Measurements from ENCODE around the gene SLC7A10. TPM values are rescaled to one million over a fixed set of nuclear protein-coding genes. Genes with fewer than 3 reads are reported as not detected.

SLC7A10 gene
- total RNA-seq, 1 donor from 2014 or later, result 0.62 TPM

DNA sequence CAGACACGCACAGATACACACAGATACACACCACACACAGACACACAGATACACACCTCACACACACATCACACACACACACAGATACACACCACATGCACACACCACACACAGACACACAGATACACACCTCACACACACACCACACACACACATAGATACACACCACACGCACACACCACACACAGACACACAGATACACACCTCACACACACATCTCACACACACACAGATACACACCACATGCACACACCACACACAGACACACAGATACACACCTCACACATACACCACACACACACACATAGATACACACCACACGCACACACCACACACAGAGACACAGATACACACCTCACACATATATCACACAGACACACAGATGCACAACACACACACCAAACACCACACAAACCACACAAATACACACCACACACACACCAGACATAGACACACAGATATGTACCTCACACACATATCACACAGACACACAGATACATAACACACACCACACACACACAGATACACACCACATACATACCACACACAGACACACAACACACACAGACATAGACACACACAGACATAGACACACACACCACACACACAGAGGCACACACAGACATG, 24.2 kb upstream of the SLC7A10 start:
- DNase-seq (no peak), ATAC-seq (no peak)
- Histone ChIP-seq H3K27me3 (ENCODE audit: low read depth) (peaks cover 9% of the 10 kb centered on the region), H3K36me3 (no peaks in the 10 kb centered on the region), H3K27ac (no peak overlapping the region), H3K4me3 (no peak overlapping the region), H3K4me1 (peaks cover 11% of the 10 kb centered on the region), H3K9me3 (peaks cover 6% of the 10 kb centered on the region)
- TF ChIP-seq, protein P1, sequence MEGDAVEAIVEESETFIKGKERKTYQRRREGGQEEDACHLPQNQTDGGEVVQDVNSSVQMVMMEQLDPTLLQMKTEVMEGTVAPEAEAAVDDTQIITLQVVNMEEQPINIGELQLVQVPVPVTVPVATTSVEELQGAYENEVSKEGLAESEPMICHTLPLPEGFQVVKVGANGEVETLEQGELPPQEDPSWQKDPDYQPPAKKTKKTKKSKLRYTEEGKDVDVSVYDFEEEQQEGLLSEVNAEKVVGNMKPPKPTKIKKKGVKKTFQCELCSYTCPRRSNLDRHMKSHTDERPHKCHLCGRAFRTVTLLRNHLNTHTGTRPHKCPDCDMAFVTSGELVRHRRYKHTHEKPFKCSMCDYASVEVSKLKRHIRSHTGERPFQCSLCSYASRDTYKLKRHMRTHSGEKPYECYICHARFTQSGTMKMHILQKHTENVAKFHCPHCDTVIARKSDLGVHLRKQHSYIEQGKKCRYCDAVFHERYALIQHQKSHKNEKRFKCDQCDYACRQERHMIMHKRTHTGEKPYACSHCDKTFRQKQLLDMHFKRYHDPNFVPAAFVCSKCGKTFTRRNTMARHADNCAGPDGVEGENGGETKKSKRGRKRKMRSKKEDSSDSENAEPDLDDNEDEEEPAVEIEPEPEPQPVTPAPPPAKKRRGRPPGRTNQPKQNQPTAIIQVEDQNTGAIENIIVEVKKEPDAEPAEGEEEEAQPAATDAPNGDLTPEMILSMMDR (IDR thresholded peaks at IDR 0.05), result no peak
- intact Hi-C loops (cut with DNase I), result no loop called here

DNA sequence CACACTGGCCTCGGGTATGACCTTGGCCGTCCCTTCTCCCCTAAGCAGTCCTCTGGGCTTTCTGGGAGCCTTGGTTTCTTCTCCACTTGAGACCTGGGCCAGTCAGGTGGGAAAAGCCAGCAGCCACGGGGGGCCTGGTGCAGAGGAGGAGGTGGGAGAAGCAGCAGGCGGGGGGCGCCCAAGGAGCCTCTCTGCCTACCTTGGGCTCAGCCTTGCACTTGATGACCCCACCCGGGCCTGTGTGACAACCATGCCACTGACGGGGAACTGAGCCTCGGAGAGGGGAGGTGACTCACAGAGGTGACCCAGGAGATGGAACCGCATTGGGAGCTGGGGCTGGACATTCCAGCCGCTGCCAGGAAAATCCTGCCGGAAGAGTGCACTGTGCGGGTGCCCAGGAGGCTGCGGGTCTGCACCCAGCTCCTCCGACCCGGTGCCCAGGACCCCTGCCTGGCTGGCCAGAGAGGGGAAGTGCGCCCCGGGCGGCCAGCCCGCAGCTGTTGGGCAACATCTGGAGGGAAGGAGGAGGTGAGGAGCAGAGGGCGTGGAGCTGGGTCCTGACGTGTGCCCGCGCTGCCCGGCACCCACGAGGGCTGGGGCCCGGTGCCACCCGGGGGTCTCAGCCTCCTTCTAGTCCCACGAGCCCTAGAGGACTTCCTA, 23.4 kb upstream of the SLC7A10 start:
- TF ChIP-seq, protein P1 (IDR thresholded peaks at IDR 0.05), result peak; percentile 5
- Histone ChIP-seq H3K4me3 (peak overlapping the region; percentile 10), H3K27ac (no peak overlapping the region), H3K27me3 (ENCODE audit: low read depth) (peaks cover 9% of the 10 kb centered on the region), H3K9me3 (peaks cover 6% of the 10 kb centered on the region), H3K4me1 (peaks cover 11% of the 10 kb centered on the region), H3K36me3 (no peaks in the 10 kb centered on the region)
- intact Hi-C loops (cut with DNase I), result no loop called here
- ATAC-seq (peak; percentile 76 to 77), DNase-seq (peak; percentile 83)

DNA sequence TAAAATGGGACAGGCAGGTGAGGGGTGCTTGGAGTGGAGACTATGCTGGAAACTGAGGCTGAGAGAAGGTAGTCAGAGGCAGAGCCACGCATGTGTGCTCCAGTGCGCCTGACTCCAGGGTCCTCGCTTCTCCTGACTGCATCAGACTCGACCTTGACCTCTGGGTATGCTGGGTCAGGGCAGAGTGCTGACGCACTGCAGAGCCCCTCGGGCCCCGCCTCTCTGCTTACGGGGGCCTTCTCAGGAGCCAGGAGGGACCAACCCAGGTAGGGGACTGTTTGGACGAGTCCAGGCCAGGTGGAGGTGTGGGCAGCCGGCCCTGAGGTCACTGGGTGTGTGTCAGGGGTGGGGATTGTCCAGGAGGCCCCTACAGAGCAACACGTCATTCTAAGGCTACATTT, 22.9 kb upstream of the SLC7A10 start:
- DNase-seq (peak; percentile 41), ATAC-seq (peak in 1 of 2 donors; percentile 5)
- Histone ChIP-seq H3K4me1 (peaks cover 11% of the 10 kb centered on the region), H3K36me3 (no peaks in the 10 kb centered on the region), H3K27me3 (ENCODE audit: low read depth) (peaks cover 9% of the 10 kb centered on the region), H3K4me3 (no peak overlapping the region), H3K9me3 (peaks cover 6% of the 10 kb centered on the region), H3K27ac (no peak overlapping the region)
- intact Hi-C loops (cut with DNase I), result no loop called here
- TF ChIP-seq, protein P1 (IDR thresholded peaks at IDR 0.05), result no peak

DNA sequence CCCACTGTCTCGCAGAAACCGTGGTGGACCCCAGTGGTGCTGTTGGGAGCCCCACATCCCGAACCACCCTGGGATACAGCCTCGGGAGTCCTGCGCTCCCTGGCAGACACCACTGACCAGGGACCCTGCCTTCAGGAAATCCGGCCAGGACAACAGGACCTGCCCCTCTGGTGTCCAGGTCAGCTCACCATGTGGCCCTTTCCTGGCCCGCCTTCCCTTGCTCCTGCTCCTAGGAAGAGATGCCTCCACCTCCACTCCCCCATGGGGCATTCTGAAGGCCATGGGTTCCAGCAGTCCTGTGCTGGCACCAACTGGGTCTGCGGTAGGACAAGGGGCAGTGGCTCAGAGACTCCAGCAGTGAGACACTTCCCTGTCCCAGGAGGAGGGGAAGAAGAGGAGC, 22.5 kb upstream of the SLC7A10 start:
- no peaks in the 10 kb centered on the region for H3K36me3 ChIP-seq
- ATAC-seq, result no peak
- TF ChIP-seq, protein P1 (IDR thresholded peaks at IDR 0.05), result no peak
- no peak overlapping the region for H3K27ac ChIP-seq
- no peak overlapping the region for H3K4me3 ChIP-seq
- intact Hi-C loops (cut with DNase I), result no loop called here
- peaks cover 11% of the 10 kb centered on the region for H3K4me1 ChIP-seq
- peak; percentile 41 for DNase-seq
- H3K9me3 ChIP-seq, result peaks cover 6% of the 10 kb centered on the region
- peaks cover 7% of the 10 kb centered on the region for H3K27me3 ChIP-seq (ENCODE audit: low read depth)

DNA sequence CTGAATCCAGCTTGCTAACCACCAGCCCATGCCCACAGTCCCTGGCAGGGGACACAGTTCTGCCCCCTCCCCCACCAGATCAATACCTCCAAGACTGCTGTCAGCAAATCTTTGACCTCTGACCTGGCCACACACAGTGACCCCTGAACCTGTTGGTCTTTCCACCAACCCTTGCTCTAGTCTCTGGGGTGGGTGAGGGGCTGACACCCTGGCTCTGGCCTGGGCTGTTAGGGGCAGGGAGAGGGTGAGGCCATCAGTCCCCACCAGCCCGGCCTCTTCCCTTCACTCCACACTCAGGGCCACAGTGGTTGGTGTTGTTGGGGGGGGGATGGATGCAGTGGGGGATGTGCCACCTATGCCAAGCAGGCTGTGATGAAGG, 21.8 kb upstream of the SLC7A10 start:
- intact Hi-C loops (cut with DNase I), result no loop called here

More for the DNA sequence above, 21.8 kb upstream of the SLC7A10 start:
- TF ChIP-seq, protein P1 (IDR thresholded peaks at IDR 0.05), result no peak
- ATAC-seq, result no peak
- peaks cover 4% of the 10 kb centered on the region for H3K27me3 ChIP-seq (ENCODE audit: low read depth)
- no peak overlapping the region for H3K4me3 ChIP-seq
- peak; percentile 25 for DNase-seq
- no peak overlapping the region for H3K27ac ChIP-seq
- H3K36me3 ChIP-seq, result no peaks in the 10 kb centered on the region
- H3K4me1 ChIP-seq, result peaks cover 11% of the 10 kb centered on the region
- peaks cover 6% of the 10 kb centered on the region for H3K9me3 ChIP-seq

Data from lower lobe of right lung (tissue), 2 donors.